NCI-H146 treated with DMSO at 0.1 percent for 48 hours (cell line): ENCODE data around the gene PSMA2.

Experiments
- DNase-seq: peaks from one replicate; lab custom pipeline; 2025; ENCODE audit not compliant: unreplicated experiment; lab: John Stamatoyannopoulos, UW

Gene PSMA2

DNA sequence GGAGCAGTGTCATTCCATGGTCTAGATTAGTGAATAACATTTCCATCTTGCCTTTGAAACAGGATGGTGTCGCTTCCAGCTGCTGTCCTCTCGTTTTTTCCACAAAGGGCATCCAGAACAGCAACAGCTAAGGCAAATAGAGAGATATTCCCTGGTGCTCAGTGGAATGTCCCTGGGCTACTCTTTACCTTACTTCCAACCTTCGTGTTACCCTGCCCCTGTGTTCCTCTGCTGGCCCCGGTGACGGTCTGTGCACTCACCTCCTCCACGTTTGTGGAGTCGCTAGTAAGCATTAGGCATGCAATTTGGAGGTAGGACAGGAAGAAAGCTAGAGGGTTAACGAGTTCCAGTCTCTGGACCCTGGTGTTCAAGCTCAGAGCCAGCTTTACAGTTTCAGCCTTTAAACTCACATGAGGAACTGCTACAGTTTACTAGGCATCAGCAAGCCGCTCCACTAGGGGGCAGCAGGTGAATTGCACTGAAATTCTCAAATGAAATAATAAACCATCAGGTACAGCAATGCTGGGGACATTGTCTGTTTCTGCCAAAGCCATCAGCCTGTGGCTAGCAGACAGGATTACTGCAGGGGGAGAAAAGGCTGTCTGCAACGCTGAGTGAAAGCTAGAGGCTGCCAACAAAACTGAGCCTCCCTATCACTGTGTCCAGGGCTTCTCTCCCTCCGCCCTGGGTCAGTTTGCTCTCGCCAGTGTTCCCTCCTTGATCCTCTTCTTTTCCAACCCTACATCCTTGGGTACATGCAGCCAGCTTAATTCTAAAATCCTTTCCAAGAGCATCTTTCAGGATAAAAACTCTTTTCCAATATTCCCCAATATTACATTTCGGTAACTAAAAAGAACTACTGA lies 9.2 kb upstream of the PSMA2 start:
- peak; percentile 18 for DNase-seq

DNA sequence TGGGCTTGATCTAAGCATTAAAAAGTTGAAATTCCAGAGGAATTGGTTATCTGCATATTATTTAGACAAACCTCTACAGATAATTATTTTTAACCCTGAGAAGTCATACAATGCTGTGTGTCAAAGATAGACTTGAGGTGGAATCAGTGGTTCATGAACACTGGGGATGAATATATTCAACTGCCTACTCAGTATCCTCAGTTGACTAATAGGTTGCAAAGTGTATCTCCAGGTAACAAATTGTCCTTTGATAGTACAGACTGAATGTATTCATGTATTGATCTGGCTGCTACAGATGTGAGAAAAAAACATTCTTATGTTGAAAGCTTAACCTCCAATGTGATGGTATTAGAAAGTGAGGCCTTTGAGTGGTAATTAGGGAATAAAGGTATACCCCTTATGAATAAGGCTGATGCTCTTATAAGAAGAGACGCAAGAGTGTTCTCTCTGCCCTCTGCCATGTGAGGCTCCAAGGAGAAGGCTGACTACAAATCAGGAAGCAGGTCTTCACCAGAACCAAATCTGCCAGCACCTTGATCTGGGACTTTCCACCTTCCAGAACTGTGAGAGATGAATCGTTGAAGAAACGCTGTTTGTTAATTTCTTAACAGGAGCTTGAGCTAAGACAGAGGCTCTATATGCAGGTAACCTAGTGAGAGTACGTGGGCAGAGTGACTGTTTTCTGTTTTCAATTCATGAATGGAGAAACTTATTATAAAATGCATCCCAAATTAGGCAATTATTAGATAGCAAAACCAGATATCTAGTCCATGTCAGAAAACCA lies 7.7 kb upstream of the PSMA2 start:
- DNase-seq: no peak

DNA sequence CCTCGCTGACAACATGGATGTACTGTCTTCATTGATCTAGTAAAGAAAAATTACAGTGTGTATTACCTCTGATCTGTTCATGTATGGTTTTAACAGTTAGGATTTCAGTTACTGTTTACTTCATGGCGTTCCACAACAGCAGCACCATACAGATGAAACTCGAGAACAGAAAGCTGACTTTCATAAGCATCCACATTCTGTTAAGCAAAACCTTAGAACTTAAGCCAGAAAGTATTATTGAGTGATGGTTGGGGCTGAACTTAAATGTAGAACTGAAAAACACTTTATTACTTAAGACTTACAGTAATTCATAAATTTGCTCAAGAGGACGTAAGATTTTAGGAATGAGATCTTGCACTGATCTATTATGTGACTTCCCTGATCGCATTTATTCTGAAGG lies 3.9 kb upstream of the PSMA2 start:
- no peak for DNase-seq

GRCh38 chr7:42934291-42934690 lies 2.3 kb upstream of the PSMA2 start:
- DNase-seq: no peak

- no peak for DNase-seq
These were observed 1.0 kb upstream of the PSMA2 start for GRCh38 chr7:42932811-42933591.

- no peak for DNase-seq
These were observed 534 bp downstream of the PSMA2 start for GRCh38 chr7:42931447-42931833.

DNA sequence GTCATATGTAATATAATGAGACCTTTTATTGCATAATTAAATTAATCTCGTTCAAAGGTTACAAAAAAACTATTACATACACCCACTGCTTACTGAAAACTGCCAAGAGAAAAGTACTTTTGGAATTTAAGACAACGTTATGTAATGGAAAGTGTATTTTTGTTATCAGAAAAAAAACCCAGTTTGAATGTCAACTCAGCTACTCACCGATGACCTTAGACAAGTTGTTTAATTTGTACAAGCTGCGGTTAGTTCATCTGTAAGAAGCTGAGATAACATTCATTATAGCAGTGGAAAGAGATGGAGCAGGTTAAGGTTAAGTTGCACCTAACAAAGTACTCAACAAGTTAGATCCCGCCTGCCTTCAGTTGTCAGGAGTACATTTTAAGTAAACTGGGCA lies 1.1 kb downstream of the PSMA2 start:
- DNase-seq: no peak

DNA sequence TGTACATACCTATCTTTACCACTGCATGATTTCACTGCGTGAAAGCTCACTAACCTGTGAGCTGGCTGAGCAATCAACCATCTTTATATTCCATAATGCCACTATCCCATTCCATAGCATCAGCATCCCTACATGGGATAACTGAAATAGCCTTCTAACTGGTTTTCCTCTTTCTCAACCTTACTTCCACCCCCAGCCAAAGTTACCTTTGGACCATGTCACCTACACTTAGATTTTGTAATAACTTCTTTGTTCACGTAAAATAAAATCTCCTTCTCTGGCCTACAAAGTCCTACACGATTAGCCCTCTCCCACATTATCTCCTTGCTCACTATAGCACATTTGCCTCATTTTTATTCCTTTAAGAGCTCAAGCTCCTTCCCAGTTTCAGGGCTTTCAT lies 2.5 kb downstream of the PSMA2 start:
- no peak for DNase-seq

- DNase-seq: no peak
These were observed 3.2 kb downstream of the PSMA2 start for GRCh38 chr7:42928754-42929153.

DNA sequence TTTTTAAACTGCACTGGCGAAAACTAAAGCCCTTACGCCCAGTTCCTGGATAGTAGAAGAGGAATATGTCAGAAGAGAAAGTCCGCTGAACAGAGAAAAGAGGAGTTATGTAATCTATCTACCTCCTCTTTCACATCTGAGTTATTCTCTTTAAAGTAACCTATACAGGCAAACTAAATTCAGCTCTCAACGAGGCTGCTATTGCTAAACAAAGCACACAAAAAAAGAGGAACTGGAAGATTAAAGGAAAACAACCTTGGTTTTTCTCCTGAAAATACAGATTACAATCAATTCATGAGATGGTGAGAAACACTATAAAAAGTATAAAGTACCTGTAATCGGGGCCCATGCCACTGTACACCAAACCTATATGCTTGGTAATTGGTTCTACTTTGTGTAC lies 5.8 kb downstream of the PSMA2 start:
- DNase-seq: no peak

- no peak for DNase-seq
These were observed 6.3 kb downstream of the PSMA2 start for GRCh38 chr7:42925630-42926029.

GRCh38 chr7:42924223-42924838 lies 7.6 kb downstream of the PSMA2 start:
- no peak for DNase-seq

DNA sequence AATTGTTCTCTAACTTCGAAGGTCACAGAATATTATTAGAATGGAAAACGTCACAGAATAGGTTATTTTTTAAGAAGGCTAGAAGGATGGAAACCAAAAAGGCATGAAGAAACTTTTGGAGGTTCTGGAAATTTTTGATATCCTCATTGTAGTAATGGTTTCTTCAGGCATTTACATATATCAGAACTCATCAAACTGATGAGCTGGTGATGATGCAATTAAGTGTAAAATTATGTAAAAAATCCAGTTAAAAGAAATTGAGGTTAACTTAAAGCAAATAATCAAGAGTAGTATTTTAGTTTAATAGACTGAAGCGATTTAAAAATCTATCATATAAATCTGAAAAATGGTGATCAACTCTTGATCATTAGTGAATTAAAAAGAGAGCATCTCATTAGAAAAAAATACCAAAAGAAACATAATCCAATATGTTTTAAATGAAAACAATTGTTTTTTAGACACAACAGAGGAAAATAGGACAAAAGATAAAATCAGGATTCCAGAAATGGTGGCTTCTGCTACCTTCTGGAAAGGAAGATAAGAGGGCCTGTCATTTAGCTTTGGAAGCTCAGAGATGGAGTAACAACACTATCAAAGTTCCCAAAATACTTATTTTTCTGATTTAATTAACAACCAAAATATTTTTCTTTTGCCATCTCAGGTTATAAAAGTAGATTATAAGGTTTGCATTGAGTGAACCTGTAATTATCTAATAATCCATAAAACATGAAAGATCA lies 9.8 kb downstream of the PSMA2 start:
- no peak for DNase-seq

DNA sequence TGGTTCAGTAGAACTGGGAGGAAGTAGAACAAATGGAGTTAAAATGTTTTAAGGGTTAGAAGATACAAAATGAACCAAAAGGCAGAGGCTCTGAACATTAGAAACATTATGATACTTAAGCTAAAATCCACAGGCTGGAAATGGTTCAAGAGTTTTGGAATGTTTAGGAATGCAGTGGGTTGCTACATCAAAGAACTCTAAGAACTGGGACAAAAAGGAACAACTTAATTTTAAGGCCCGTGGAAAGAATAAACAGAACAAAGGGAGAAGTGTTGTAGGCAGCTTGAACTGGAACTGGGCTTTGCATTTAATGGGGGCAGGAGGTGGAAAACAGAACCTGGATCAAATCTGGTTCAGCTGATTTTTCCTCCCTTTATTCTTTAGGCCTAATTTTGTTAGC lies 16.6 kb downstream of the PSMA2 start:
- DNase-seq: no peak

DNA sequence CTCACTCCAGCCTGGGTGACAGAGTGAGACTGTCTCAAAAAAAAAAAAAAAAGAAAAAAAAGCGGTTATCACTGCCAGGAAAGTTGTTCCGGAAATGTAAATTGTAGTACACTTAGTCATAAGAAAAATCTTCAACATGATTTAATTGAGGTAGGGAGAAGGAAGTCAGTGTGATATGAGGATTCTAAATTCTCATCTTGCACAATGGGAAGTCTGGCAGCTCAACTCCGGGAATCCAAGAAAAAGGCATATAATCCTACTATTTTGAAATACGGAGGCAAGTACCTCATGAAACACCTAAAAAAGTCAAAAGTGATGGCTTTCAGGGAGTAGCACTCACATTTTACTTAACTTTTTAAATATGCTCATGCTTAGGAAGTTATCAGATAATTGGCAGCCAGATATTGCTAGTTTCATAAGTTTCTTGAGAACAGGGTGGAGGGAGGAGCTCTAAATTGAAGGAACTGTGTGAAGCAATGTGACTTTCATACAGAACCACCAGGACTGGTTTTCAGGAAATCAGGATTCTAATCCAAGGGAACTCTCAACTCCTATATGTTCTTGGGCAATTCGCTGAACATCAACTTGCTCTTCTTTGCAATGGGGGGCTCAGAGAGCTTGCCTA lies 17.4 kb downstream of the PSMA2 start:
- no peak for DNase-seq

GRCh38 chr7:42914009-42914408 lies 18.0 kb downstream of the PSMA2 start:
- no peak for DNase-seq

GRCh38 chr7:42913591-42913990 lies 18.4 kb downstream of the PSMA2 start:
- no peak for DNase-seq

DNA sequence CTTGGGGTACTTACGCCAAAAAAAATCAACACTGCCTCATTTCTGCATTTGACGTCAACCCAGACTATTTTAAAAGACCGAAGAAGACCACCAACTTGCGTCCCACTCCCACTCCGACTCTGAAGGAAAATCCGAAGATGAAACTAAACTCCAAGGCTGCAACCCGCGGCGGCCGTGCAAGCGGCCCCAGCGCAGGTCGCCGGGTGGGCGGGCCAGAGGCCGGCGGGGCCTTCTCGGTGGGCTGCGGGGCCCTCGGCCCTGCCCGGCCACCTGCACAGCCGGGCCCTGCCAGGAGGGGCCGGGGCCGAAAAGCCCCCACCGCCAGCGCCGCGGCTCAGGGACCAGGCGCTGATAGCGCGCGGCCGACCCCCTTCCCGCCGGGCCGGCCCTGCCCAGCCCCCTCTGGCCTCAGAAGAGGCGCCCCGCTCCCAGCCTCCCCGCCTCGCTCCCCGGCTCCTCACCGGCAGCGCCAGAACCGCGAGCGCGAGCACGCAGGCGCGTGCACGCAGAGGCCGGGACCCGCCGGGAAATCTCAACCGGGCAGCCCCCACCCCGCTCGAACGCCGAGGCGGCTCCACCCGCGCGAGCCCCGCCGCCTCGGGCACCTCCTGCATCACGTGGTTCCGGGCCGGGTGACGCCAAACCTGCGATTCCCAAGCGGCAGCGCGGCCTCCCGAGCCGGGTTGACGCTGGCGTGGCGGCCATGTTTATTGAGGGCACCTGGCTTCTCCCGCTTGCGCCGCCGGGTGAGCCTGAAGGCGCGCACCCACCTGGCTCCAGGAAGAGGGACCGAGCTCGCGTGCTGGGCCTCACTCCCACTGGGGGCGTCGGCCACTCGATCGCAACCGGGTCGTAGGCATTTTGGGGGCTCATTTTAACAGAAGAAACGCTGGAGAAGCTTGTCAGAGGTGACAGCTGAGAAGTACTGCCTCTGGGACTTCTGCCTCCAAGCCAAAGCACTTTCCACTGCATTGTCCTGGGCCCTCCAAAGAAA lies 20.2 kb downstream of the PSMA2 start, which contains the start of gene C7orf25:
C7orf25 (minus strand) TSS at position 617 of the 994 bp plus-strand sequence. CDS start 1,170 bp downstream, outside the sequence.
- DNase-seq: peak; percentile 81

DNA sequence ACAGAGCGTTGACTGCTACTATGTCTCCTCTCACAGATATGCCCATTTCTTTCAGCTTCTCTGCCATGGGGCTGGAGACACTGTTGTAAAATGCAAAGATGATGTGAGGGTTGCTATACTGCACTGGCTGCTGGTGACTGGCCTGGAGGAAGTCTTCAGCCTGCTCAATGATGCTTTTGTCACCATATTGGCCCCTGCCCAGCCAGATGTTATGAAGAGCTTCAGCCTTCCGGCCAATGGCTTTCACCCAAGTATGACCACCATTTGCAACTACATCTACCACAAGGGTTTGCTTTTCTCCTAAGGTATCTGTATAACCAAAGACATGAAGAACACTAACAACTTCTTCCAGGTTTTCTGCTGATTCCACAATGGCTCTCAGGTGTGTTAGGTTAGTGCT lies 21.7 kb downstream of the PSMA2 start:
- no peak for DNase-seq
